Skeletal muscle tissue (tissue), 4 donors: ENCODE data around the gene FCHO1. TPM values are rescaled to one million over a fixed set of nuclear protein-coding genes. Genes with fewer than 3 reads are reported as not detected.

Experiments used
- H3K27ac ChIP-seq: one replicate; pipeline ENCODE4 v1.7.0; 2013; ENCODE audit warnings: mild to moderate bottlenecking, low read depth, low read length, inconsistent platforms
- H3K27me3 ChIP-seq, 3 donors: one replicate each; pipeline ENCODE4 v1.7.0; 2013; ENCODE audit warnings: low read length in 3 of 3; ENCODE audit not compliant: control insufficient read depth in 3 of 3, insufficient read depth in 3 of 3
- H3K36me3 ChIP-seq, 3 donors: one replicate each; pipeline ENCODE4 v1.7.0; 2013; ENCODE audit warnings: low read length in 3 of 3; ENCODE audit not compliant: control insufficient read depth in 3 of 3, insufficient read depth in 3 of 3
- H3K4me1 ChIP-seq, 3 donors: one replicate each; pipeline ENCODE4 v1.7.0; 2013; ENCODE audit warnings: low read length in 3 of 3, mild to moderate bottlenecking in 3 of 3; ENCODE audit not compliant: control insufficient read depth in 3 of 3, insufficient read depth in 3 of 3
- H3K4me3 ChIP-seq, 3 donors: one replicate each; pipeline ENCODE4 v1.7.0; 2013; ENCODE audit warnings: low read length in 3 of 3
- H3K9ac ChIP-seq, 3 donors: one replicate each; pipeline ENCODE4 v1.7.0; 2013; ENCODE audit warnings: low read length in 3 of 3, mild to moderate bottlenecking in 3 of 3, moderate library complexity in 2 of 3, low read depth in 1 of 3
- H3K9me3 ChIP-seq, 3 donors: one replicate each; pipeline ENCODE4 v1.7.0; 2013; ENCODE audit warnings: low read length in 3 of 3; ENCODE audit not compliant: control insufficient read depth in 3 of 3
- total RNA-seq: library from RNA; depleted of rRNA; stranded (reverse); fragments of >200 nt; gene quantifications from one replicate; pipeline ENCODE4 v1.2.3, GENCODE V29; 2014
- donor health status: Osteomylitis.

FCHO1 gene
- total RNA-seq, 1 donor from 2014 or later = 1.0 TPM

- H3K4me3 ChIP-seq = peak overlapping the region; percentile 43 to 88 (median 85)
- no peaks in the 10 kb centered on the region for H3K27me3 ChIP-seq
- H3K4me1 ChIP-seq = peaks cover 24 to 33% (median 28%) of the 10 kb centered on the region in 3 donors
Observed at GRCh38 chr19:17721111-17721628, 30.1 kb upstream of the FCHO1 start.

GRCh38 chr19:17721821-17722220 lies 29.5 kb upstream of the FCHO1 start:
- Histone ChIP-seq H3K9me3 (no peaks in the 10 kb centered on the region), H3K36me3 (peaks cover 21 to 29% (median 26%) of the 10 kb centered on the region in 3 donors), H3K27ac (no peak overlapping the region), H3K27me3 (no peaks in the 10 kb centered on the region), H3K4me1 (peaks cover 24 to 33% (median 28%) of the 10 kb centered on the region in 3 donors), H3K4me3 (peak overlapping the region in 1 of 3 donors; percentile 22), H3K9ac (peak overlapping the region in 1 of 3 donors; percentile 40)

More at GRCh38 chr19:17721111-17721628, 30.1 kb upstream of the FCHO1 start:
- peaks cover 19 to 29% (median 26%) of the 10 kb centered on the region in 3 donors for H3K36me3 ChIP-seq
- no peaks in the 10 kb centered on the region for H3K9me3 ChIP-seq
- no peak overlapping the region for H3K27ac ChIP-seq
- H3K9ac ChIP-seq = peak overlapping the region in 2 of 3 donors; percentile 78 to 83

GRCh38 chr19:17722655-17723240 lies 28.5 kb upstream of the FCHO1 start:
- H3K9ac ChIP-seq = no peak overlapping the region
- no peaks in the 10 kb centered on the region for H3K27me3 ChIP-seq
- no peak overlapping the region for H3K4me3 ChIP-seq
- no peak overlapping the region for H3K27ac ChIP-seq
- peaks cover 24 to 31% (median 28%) of the 10 kb centered on the region in 3 donors for H3K4me1 ChIP-seq
- peaks cover 26 to 33% (median 27%) of the 10 kb centered on the region in 3 donors for H3K36me3 ChIP-seq
- no peaks in the 10 kb centered on the region for H3K9me3 ChIP-seq

- Histone ChIP-seq H3K36me3 (peaks cover 32 to 40% (median 39%) of the 10 kb centered on the region in 3 donors), H3K27ac (no peak overlapping the region), H3K4me3 (no peak overlapping the region), H3K9me3 (no peaks in the 10 kb centered on the region), H3K27me3 (no peaks in the 10 kb centered on the region), H3K9ac (no peak overlapping the region), H3K4me1 (peaks cover 24 to 26% (median 24%) of the 10 kb centered on the region in 3 donors)
Observed at GRCh38 chr19:17724655-17725054, 26.6 kb upstream of the FCHO1 start.

GRCh38 chr19:17725422-17726078 lies 25.7 kb upstream of the FCHO1 start:
- no peaks in the 10 kb centered on the region for H3K27me3 ChIP-seq
- H3K36me3 ChIP-seq = peaks cover 37 to 45% (median 42%) of the 10 kb centered on the region in 3 donors
- no peak overlapping the region for H3K4me3 ChIP-seq
- no peaks in the 10 kb centered on the region for H3K9me3 ChIP-seq
- H3K4me1 ChIP-seq = peaks cover 18 to 19% (median 18%) of the 10 kb centered on the region in 3 donors
- H3K9ac ChIP-seq = no peak overlapping the region
- no peak overlapping the region for H3K27ac ChIP-seq

- no peak overlapping the region for H3K27ac ChIP-seq
- no peaks in the 10 kb centered on the region for H3K27me3 ChIP-seq
- H3K4me1 ChIP-seq = peaks cover 11 to 12% (median 11%) of the 10 kb centered on the region in 3 donors
- H3K9ac ChIP-seq = no peak overlapping the region
- H3K9me3 ChIP-seq = no peaks in the 10 kb centered on the region
- H3K36me3 ChIP-seq = peaks cover 39 to 45% (median 42%) of the 10 kb centered on the region in 3 donors
- no peak overlapping the region for H3K4me3 ChIP-seq
Observed at GRCh38 chr19:17726136-17726741, 25.0 kb upstream of the FCHO1 start.

GRCh38 chr19:17726964-17727773 lies 24.1 kb upstream of the FCHO1 start:
- H3K9ac ChIP-seq = no peak overlapping the region
- no peaks in the 10 kb centered on the region for H3K27me3 ChIP-seq
- H3K4me3 ChIP-seq = no peak overlapping the region
- peaks cover 39 to 40% (median 39%) of the 10 kb centered on the region in 3 donors for H3K36me3 ChIP-seq
- H3K9me3 ChIP-seq = no peaks in the 10 kb centered on the region
- H3K4me1 ChIP-seq = peaks cover 2 to 3% (median 3%) of the 10 kb centered on the region in 3 donors
- H3K27ac ChIP-seq = no peak overlapping the region

- Histone ChIP-seq H3K9ac (no peak overlapping the region), H3K36me3 (peaks cover 38 to 44% (median 41%) of the 10 kb centered on the region in 3 donors), H3K4me3 (no peak overlapping the region), H3K27ac (no peak overlapping the region), H3K27me3 (no peaks in the 10 kb centered on the region), H3K9me3 (no peaks in the 10 kb centered on the region), H3K4me1 (peaks cover 0 to 2% (median 0%) of the 10 kb centered on the region in 3 donors)
Observed at GRCh38 chr19:17727843-17728242, 23.4 kb upstream of the FCHO1 start.

GRCh38 chr19:17733127-17733526 lies 18.1 kb upstream of the FCHO1 start:
- Histone ChIP-seq H3K4me3 (no peak overlapping the region), H3K27ac (no peak overlapping the region), H3K4me1 (no peaks in the 10 kb centered on the region), H3K9me3 (no peaks in the 10 kb centered on the region), H3K27me3 (no peaks in the 10 kb centered on the region), H3K9ac (no peak overlapping the region), H3K36me3 (peaks cover 33 to 39% (median 38%) of the 10 kb centered on the region in 3 donors)
